Superior temporal gyrus (tissue), 1 donor: ENCODE data around the gene PCDHGB2.
"Not testable (repeated sequence)": the region's sequence is repeated elsewhere in the genome, so short reads cannot be mapped to it uniquely, and the experiment has no call there.

Source experiments
- DNase-seq: peaks from one replicate; pipeline ENCODE4 v3.0.0-alpha.2; 2016; ENCODE audit errors: extremely low spot score

The PCDHGB2 gene

GRCh38 chr5:141349917-141350619 is 9.7 kb upstream of the PCDHGB2 start, which contains the start of gene PCDHGB1:
Gene PCDHGB1, plus strand, starts transcription at chr5:141350099. Its CDS starts 162 bp downstream, at chr5:141350261.
- peak; percentile 25 for DNase-seq

GRCh38 chr5:141351591-141351990 is 8.2 kb upstream of the PCDHGB2 start:
- no peak for DNase-seq

GRCh38 chr5:141354900-141355469 is 4.8 kb upstream of the PCDHGB2 start, which contains the start of gene PCDHGA4:
Gene PCDHGA4, plus strand, starts transcription at chr5:141355021. Its CDS starts 87 bp downstream, at chr5:141355108.
- no peak for DNase-seq

GRCh38 chr5:141355641-141356040 is 4.2 kb upstream of the PCDHGB2 start:
- DNase-seq = no peak

- DNase-seq = no peak
Measured at GRCh38 chr5:141356133-141356532, 3.7 kb upstream of the PCDHGB2 start.

GRCh38 chr5:141356950-141357349 is 2.8 kb upstream of the PCDHGB2 start:
- no peak for DNase-seq

- DNase-seq = no peak
Measured at GRCh38 chr5:141360685-141361084, 891 bp downstream of the PCDHGB2 start.

- no peak for DNase-seq
Measured at GRCh38 chr5:141362719-141363118, 2.9 kb downstream of the PCDHGB2 start.

- DNase-seq = no peak
Measured at GRCh38 chr5:141363952-141364660, 4.3 kb downstream of the PCDHGB2 start, which contains the start of gene PCDHGA5. Gene PCDHGA5, plus strand, starts transcription at chr5:141364162. Its CDS starts 169 bp downstream, at chr5:141364331.

GRCh38 chr5:141366016-141366896 is 6.5 kb downstream of the PCDHGB2 start:
- DNase-seq = no peak

- DNase-seq = peak; percentile 13
Measured at GRCh38 chr5:141369994-141370848, 10.4 kb downstream of the PCDHGB2 start, which contains the start of gene PCDHGB3. Gene PCDHGB3, plus strand, starts transcription at chr5:141370242. Its CDS starts 153 bp downstream, at chr5:141370395.

- DNase-seq = no peak
Measured at GRCh38 chr5:141371572-141372475, 12.0 kb downstream of the PCDHGB2 start.

GRCh38 chr5:141373673-141374317 is 14.0 kb downstream of the PCDHGB2 start, which contains the start of gene PCDHGA6:
Gene PCDHGA6, plus strand, starts transcription at chr5:141373891. Its CDS starts 193 bp downstream, at chr5:141374084.
- DNase-seq = no peak

GRCh38 chr5:141374627-141375026 is 14.8 kb downstream of the PCDHGB2 start:
- no peak for DNase-seq

- DNase-seq = not testable (repeated sequence)
Measured at GRCh38 chr5:141375444-141376155, 15.8 kb downstream of the PCDHGB2 start.

- DNase-seq = no peak
Measured at GRCh38 chr5:141382469-141383294, 22.9 kb downstream of the PCDHGB2 start, which contains the start of gene PCDHGA7. Gene PCDHGA7, plus strand, starts transcription at chr5:141382742. Its CDS starts 158 bp downstream, at chr5:141382900.

- DNase-seq = no peak
Measured at GRCh38 chr5:141383345-141383744, 23.6 kb downstream of the PCDHGB2 start.
